GM19324 (cell line): Measurements from ENCODE around the gene EVI5L.

ENCODE experiments used
- ATAC-seq: cut with Tn5 transposase; IDR thresholded peaks from one replicate; pipeline ENCODE4 v1.9.1; 2021; ENCODE audit warnings: mild to moderate bottlenecking, moderate library complexity; ENCODE audit not compliant: unreplicated experiment, low FRiP score

Gene EVI5L

DNA sequence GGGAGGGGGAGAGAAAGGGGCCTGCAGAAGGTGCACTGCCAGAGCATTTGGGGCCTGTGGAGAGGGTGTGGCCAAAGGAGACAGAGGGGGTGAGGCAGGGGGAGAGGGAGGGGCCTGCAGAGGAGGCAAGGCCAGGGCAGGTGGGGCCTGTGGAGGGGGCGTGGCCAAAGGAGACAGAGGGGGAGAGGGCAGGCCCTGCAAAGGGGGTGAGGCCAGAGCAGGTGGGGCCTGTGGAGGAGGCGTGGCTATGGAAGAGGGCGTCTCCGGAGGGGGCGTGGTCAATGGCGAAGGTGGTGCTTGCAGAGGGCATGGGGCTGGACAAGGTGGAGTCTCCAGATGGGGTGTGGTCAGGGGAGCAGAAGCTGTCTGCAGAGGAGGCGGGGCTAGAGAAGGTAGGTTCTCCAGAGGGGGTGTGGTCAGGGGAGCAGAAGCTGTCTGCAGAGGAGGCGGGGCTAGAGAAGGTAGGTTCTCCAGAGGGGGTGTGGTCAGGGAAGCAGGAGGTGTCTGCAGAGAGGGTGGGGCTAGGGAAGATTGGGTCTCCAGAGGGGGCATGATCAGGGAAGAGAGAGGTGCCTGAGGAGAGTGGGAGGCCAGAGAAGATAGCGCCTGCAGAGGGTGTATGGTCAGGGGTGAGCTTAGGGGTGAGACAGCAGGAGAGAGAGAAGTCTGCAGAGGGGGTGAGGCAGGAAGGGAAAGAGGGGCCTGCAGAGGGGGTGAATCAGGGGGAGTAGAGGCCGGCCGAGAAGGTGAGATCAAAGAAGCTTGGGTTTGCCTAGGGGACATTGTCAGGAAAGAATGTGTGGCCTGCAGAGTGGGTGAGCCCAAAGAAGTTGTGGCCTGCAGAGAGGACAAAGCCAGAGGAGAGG is 40.8 kb downstream of the EVI5L start:
- ATAC-seq, result no peak

DNA sequence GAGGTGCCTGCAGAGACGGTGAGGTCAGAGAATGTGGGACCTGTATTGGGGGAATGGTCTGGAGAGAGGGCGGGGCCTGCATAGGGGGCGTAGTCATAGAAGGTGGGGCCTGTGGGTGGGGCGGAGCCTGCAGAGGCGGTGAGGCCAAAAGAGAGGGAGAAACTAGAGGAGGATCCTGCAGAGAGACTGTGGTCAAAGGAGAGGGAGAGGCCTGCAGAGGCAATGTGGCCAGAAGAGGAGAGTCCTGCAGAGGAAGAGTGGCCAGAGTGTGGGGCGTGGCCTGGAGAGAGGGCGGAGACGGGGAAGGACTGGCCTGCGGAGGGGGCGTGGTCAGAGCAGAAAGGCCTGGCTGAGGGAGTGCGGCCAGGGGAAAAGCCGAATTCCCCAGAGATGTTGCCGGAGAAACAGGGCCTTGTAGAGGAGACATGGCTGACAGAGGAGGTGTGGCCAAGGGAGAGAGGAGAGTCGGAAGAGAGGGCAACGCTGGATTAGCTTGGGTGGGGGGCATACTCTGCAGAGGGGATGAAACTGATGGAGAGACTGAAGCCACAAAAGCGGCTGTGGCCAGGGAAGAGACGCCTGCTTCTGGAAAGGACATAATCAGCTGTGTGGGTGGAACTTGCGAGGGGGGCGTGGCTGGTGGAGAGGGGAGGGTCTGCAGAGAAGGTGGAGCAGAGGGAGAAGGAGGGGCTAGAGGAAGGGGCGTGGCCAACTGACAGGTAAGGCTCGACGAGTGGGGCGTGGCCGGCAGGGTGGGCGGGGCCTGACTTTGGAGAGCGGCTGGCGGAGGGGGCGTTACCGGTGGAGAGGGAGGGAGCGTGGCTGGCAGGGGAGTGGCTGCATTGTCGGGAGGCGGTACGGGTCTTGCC is 41.7 kb downstream of the EVI5L start:
- no peak for ATAC-seq

DNA sequence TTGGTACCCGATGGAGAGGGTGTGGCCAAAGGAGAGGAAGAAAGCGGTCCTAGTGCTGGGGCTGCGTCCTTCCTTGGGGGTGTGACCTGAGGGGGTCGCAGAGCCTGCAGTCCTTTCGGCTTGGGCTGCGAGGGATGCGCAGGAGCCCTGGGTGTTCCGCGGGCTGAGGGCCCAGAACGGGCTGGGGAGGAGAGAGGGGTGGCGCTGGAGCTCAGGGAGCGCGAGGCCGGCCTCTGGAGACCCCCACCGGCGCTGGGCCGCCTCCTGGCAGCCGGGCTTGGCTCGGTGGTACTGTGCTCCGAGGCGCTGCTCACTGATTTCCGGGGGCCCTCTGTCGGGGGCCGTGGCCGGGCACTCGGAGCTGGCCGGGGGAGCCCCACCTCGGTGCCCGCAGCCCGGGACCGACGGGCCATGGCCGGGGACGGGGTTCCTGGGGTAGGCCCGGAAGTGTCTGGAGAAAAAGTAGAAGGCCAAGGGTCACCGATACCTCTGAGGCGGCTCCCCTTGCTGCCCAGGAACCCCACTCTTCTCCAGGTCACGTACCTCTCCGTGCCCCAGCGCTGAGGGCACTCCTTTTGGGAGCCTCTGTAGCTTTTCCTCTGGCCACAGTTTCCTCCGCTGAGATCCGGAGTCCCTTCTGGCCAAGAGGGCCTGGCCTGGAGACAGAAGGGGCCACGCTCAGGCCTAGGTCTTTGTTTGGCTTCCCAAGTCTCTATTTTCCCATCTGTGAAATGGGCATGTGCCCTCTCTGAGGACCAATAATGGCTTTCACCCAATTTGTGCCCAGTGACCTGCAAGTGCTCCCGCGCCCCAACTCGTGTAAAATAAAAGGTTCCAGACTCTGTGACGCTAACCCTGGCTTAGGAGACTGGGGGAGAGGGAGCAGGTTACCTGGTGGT is 42.5 kb downstream of the EVI5L start:
- no peak for ATAC-seq

DNA sequence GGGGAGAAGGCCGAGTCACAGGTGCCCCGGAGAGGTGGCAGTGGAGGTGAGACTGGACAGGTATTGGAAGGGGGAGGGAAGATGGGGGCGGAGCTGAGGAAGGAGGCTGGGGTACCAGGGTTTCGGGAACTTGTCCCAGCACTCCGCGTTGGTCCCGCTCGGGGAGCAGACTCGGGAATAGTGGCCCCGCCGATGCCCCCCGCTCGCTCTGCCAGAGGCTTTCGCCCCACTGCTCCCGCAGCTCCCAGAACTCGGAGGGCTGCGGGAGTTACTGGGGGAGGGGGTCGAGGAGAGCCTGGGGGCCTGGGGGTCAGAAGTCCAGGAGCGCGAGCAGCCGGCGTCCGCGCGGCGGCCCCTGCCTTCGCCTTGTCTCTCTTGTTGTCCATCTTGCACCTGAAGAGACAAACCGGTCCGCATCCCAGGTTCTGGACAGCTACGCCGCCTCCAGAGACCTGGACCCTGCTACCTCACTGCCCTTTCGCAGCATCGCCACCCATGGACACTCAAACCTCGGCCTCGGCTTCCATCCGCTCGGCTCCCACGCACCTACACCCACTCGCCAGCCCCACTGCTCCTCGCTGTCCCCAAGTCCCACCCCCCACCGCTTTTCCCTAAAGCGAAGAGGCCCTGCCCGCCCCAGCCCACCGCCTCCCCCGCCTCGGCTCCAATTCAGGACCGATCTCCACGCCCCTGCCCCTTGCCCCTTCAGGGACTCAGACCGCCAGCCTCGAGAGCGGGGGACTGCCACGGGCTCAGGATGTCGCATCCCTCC is 43.5 kb downstream of the EVI5L start:
- ATAC-seq, result no peak

DNA sequence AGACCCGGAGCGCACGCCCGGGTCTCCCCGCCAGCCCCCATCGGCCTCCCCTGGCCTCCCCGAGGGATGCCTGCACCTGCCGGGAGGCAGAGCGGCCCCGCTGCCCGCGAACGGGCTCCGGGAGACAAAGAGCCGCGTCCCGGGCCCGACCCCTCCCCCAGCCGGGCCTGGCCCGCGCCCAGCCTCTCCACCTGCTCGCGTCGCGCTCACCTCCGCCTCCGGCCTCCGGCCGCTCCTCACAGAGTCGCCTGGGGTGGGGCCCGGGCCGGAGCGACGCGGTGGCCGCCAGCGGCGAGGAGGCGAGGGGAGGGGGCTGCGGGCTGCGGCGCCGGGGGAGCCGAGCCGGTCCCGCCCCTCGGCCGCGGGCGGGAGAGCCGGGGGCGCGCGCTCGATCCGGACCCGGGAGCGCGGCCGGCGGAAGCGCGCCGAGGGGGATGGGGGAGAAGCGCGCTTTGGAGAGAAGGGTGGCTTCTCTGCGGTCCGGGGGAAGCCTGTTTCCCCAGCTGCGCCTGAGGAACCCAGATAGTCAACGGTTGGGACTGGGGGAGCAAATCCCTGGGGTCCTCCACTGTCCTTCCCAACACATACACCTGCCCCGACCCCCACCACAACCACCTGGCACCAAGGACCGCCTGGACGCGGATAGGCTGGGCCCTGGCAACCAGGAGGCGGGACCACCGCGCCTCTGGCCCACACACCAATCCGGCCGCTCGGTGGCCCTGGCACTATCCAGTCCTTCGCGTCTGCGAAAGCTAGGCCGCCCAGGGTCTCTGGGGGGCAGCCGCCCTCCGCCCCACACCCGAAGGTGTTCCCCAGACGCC is 44.3 kb downstream of the EVI5L start, which contains the start of gene PRR36:
Gene PRR36, minus strand, starts transcription at position 315 of the 821 bp plus-strand sequence. CDS start 701 bp downstream, outside the sequence.
- ATAC-seq, result no peak

DNA sequence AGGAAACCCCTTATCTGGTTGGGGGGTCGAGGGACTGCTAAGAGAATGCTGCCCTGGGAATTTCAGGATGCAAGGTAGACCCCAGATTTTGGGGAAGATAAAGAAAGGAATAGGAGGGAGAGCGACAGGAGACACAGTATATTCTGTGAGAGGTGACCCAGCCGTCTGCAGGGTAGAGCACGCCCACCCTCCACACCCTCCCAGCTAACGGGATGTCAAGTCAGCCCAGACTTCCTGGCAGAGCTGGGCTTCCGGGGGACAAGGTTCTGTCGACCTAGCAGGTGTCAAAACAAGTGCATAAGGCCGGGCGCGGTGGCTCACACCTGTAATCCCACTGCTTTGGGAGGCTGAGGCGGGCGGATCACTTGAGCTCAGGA is 44.9 kb downstream of the EVI5L start:
- ATAC-seq, result no peak

DNA sequence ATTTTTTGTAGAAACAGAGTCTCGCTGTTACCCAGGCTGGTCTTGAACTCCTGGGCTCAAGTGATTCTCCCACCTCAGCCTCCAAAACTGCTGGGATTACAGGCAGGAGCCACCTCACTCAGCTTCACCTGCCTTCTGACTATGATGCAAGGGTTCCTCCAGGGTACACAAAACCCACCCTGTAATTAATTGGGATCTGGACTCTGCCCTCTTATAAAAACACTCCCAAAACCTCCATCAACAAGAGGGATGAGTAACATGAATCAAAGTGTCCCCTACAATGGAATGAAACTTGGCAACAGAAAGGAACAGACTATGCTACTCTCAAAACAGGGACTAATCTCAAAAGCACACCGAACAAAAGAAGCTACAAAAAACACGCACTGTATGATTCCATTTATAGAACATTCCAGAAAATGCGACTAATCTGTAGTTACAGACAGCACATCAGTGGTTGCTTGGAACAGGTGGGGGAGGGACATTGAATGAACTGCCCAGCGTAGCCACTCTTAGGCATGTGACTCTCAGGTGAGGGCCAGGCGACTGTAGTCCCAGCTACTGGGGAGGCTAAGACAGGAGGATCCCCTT is 47.3 kb downstream of the EVI5L start:
- ATAC-seq, result no peak

DNA sequence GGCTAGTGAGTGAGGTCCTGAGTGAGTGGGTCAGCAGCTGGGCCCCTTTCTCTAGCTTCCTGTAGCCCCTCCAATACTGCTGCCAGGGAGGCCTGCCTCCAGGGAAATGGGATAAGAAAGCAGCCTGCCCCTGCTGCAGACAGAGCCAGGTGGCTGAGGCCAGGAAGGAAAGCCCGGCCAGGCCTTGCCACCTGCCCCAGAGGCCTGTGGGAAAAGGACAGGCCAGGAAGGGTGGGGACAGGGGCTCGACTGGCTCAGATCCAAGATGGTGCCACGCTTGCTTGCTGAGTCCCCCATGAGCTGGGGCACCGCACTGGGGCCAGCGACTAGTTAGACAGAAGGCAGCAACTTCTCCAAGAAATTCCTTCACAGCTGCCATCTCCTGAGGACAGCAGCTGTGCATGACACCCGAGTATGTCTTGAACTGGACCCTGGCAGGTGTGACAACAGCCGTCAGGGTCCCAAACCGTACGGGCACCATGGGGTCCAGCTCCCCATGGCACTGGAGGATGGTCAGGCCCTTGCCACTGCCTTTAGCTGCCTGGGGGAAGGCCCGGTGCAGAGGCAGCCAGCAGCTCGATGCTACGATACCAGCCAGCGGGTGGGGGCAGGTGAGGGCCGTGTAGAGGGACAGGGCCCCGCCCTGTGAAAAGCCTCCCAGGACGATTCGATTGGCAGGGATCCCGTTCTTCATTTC is 49.2 kb downstream of the EVI5L start:
- no peak for ATAC-seq

DNA sequence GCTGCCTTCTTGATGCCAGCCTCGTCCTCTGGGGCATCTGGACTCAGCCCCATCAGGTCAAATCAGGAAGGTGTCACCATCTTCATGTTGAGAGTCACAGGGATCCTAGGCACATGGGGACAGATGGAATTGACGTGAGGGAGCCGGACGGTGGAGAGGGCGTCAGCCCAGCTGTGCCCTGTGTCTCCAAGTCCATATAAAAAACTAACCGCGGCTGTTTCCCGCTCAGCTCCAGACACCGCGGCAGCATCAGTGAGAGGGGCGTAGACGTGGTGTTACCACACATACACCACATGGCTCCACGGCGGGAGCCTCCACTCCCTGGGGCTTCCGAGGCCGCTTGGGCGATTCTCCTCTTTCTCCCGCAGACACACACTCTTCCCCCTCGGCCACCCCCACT is 49.8 kb downstream of the EVI5L start:
- no peak for ATAC-seq

DNA sequence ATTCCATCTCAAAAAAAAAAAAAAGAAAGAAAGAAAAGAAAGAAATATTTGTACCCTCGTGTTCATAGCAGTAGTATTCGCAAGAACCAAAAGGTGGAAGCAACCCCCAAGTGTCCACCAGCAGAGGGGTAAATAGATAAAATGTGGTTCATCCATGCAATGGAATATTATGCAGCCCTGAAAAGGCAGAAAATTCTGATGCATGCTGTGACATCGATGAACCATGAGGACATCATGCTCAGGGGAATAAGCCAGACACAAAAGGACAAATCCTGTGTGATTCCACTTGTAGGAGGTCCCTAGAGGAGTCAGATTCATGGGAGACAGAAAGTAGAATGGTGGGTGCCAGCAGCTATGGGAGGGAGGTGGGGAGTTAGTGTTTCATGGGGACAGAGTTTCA is 51.9 kb downstream of the EVI5L start:
- ATAC-seq, result no peak

DNA sequence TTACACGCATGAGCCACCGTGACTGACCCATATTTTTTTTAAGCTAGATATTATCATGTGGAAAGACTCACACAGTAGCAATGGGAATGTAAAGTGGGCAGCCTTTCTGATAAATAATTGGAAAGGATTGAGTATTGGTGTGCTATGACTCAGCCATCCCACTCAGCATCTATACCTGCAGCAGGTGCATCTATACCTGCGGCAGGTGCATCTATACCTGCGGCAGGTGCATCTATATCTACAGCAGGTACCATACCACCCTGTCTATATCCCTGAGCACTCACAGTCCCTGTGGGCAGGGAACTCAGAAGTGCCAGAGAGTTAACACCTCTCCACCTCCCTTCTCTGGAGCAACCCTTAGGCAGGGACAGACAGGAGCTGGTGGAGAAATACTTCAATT is 53.1 kb downstream of the EVI5L start:
- no peak for ATAC-seq

DNA sequence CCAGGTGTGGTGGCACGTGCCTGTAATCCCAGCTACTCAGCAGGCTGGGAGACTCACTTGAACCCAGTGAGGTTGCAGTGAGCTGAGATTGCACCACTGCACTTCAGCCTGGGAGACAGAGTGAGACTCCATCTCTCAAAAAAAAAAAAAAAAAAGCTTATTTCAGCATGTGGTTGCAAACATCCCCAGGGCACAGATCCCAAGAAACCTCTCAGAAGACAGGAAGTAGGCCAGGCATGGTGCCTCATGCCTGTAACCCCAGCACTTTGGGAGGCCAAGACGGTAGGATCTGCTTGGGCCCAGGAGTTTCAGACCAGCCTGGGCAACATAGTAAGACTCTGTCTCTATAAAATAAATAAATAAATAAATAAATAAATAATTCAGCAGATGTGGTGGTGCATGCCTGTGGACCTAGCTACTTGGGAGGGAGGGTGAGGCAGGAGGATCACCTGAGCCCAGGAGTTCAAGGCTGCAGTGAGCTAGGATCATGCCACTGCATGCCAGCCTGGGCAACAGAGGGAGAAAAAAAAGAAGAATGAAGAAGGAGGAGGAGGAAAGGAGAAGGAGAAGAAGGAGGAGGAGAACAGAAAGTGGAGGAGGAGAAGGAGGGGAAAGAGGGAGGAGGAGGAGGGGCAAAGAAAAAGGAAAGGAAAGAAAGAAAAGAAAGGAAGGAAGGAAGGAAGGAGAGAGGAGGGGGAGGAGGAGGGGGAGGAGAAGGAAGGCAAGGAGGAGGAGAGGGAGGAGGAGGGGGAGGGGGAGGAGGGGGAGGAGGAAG is 54.0 kb downstream of the EVI5L start:
- no peak for ATAC-seq

DNA sequence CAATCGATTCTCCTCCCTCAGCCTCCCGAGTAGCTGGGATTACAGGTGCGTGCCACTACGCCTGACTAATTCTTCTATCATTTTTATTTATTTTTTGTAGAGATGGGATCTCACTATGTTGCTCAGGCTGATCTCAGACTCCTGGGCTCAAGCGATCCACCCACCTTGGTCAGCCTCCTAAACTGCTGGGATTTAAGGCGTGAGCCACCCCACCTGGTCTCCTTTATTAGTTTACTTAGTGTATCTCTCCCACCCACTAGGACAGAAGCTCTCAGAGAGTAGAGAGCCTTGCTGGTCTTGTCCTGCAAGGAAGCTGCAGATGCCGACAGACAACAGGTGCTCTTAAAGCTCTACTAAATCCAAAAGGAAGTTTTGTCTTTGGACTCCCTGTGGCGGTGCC is 55.8 kb downstream of the EVI5L start:
- no peak for ATAC-seq

DNA sequence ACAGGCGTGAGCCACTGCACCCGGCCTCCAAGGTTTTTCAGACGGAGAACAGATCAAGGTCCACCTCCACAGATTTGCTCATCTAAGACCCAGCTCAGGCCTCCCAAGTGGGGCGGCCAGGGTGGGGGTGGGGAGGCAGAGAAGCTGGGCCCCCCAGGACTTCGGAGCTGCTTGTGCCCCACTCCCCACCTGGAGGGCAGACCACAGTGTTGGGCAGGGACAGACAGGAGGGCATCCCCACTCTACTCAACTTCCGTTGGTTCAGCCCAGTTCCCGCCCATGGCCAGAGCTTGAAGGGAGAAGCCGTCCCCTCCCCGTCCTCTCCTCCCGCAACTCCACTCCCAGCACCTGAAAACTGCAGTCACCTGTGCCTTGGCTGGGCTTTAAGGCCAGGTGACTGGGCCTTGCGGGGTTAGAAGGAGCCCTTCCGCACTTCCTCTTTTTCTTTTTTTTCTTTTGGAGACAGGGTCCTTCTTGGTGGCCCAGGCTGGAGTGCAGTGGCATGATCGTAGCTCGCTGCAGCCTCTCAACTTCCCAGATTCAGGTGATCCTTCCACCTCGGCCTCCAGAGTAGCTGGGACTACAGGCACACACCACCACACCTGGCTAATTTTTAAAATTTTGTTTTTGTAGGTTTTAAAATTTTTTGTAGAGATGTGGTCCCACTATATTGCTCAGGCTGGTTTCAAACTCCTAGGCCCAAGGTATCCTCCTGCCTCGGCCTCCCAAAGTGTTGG is 57.6 kb downstream of the EVI5L start:
- no peak for ATAC-seq

DNA sequence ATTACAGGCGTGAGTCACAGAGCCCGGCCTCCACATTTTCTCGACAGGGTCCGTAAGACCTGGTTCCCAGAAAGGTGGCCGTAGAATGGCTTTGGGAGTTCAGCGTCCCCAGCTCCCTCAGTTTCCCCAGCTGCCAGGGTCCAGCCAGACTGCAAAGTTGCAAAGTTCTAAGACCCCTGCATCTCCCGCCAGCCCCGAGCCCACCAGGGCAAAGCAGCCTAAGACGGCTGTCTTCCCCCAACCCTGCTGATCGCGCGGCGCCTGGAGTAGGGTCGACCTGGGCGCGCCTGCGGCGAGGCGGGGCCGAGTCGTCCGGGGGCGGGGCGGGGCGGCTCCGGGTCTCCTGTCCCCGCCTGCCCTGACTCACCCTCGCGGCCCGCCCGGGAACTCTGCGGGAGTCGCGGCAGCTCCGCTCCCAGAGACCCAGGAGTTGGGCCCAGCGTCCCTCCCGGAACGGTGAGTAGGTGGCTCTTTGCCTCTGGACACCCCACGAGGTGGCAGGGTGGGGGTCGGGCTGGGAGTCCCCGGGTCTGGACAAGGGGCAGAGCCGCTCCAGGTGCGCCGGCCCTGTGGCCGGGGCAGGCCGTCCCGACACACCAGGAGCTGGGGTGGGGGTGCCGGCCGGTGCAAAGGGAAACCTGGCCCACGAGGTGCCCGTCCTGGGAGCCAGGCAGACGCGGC is 58.3 kb downstream of the EVI5L start, which contains the start of gene LRRC8E:
Gene LRRC8E, plus strand, starts transcription at position 366 of the 681 bp plus-strand sequence. CDS start 7,094 bp downstream, outside the sequence.
- no peak for ATAC-seq

DNA sequence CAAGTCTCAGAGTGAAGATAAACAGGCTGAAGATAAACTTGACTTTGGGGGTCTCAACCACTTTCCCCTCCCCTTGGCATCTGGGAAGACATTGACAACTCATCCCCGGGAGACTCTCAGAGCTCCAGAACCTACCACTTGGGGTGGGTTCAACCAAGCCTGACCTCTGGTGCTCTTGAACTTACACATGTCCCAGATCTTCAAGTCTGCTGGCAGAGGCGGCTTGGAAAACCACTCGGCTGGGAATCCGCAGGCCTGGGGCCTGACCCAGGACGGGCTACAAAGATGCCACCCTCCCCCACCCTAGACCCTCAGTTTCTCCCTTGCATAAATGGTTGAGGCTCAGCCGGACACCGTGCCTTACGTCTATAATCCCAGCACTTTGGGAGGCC is 58.8 kb downstream of the EVI5L start:
- no peak for ATAC-seq
